GM10248 (cell line): Measurements from ENCODE around the gene COMT.

Experiments used
- CTCF ChIA-PET: fragments of 300-600 bp; sonication (Branson Sonifier 250); formaldehyde crosslinking; extraction: SDS; loops from one replicate; lab custom pipeline; 2021; ENCODE audit warnings: antibody characterized with exemption; lab: Yijun Ruan, JAX
- POLR2A ChIA-PET: fragments of 350-650 bp; sonication (Branson Sonifier 250); formaldehyde crosslinking; extraction: SDS; loops from one replicate; lab custom pipeline; 2020; ENCODE audit warnings: antibody characterized with exemption; lab: Yijun Ruan, JAX
- DNase-seq: peaks from one replicate; pipeline ENCODE4 v3.0.0; 2012; ENCODE audit errors: extremely low spot score
- CTCF ChIP-seq: IDR thresholded peaks from 2 replicates; pipeline ENCODE4 v1.5.1; 2012; ENCODE audit warnings: mild to moderate bottlenecking, low read depth; ENCODE audit errors: extremely low read depth, missing control alignments, control extremely low read depth

The COMT gene

GRCh38 chr22:19955241-19956128 lies 13.9 kb downstream of the COMT start:
- ChIA-PET POLR2A (no interaction called here), CTCF (interaction anchor here (0.9 to 2.7 kb wide), 4 partner anchors 8 to 225 kb away, joined by 4 to 8 read pairs (median 4); no protein-coding TSS in a partner anchor)
- no peak for DNase-seq
- TF ChIP-seq CTCF: no peak

GRCh38 chr22:19957445-19957844 lies 15.9 kb downstream of the COMT start:
- no peak for TF ChIP-seq CTCF
- no peak for DNase-seq
- CTCF ChIA-PET: interaction anchor here (0.8 to 1.7 kb wide), 2 partner anchors 10 to 227 kb away, joined by 3 to 8 read pairs; no protein-coding TSS in a partner anchor
- POLR2A ChIA-PET: no interaction called here

- DNase-seq: no peak
- TF ChIP-seq CTCF: no peak
- CTCF ChIA-PET: interaction anchor here (0.8 to 1.2 kb wide), 3 partner anchors 11 to 228 kb away, joined by 3 to 4 read pairs (median 3); no protein-coding TSS in a partner anchor
- POLR2A ChIA-PET: no interaction called here
Measured at GRCh38 chr22:19958083-19959042, 16.8 kb downstream of the COMT start.

GRCh38 chr22:19959043-19959586 lies 17.5 kb downstream of the COMT start:
- POLR2A ChIA-PET: no interaction called here
- no peak for DNase-seq
- CTCF ChIA-PET: interaction anchor here (1.0 to 1.2 kb wide), 2 partner anchors 11 kb away, joined by 3 to 4 read pairs; no protein-coding TSS in a partner anchor

GRCh38 chr22:19959587-19960490 lies 18.3 kb downstream of the COMT start:
- no peak for TF ChIP-seq CTCF
- POLR2A ChIA-PET: no interaction called here
- CTCF ChIA-PET: interaction anchor here (1.0 to 1.2 kb wide), 3 partner anchors 11 to 12 kb away, joined by 3 to 4 read pairs (median 4); no protein-coding TSS in a partner anchor
- DNase-seq: no peak

More at GRCh38 chr22:19959043-19959586, 17.5 kb downstream of the COMT start:
- no peak for TF ChIP-seq CTCF
